Endothelial cell of umbilical vein (primary cell): ENCODE results near the gene IGF2R.

Experiments used
- CTCF ChIP-seq, 2 donors: IDR thresholded peaks; 1 replicate in 1 of 2; 2 replicates in 1 of 2; pipeline ENCODE4 v1.5.1; 2011; ENCODE audit warnings: low read length in 2 of 2, mild to moderate bottlenecking in 2 of 2, moderate library complexity in 2 of 2, control low read depth in 1 of 2, inconsistent platforms in 1 of 2, low read depth in 1 of 2; ENCODE audit not compliant: insufficient read depth in 1 of 2; ENCODE audit errors: extremely low read depth in 1 of 2
- EZH2 ChIP-seq: IDR thresholded peaks from 2 replicates; pipeline ENCODE4 v1.6.1; 2012; ENCODE audit warnings: borderline replicate concordance, low read depth, mild to moderate bottlenecking, moderate library complexity, low read length, inconsistent platforms; ENCODE audit not compliant: severe bottlenecking

- TF ChIP-seq EZH2 (no peak), CTCF (IDR thresholded peaks at IDR 0.05; ENCODE audit: extremely low read depth in 1 of 2, insufficient read depth in 1 of 2, low read depth in 1 of 2, low read length in 2 of 2) (no peak)
These were observed 30.4 kb downstream of the IGF2R start for GRCh38 chr6:159999240-159999671.
